OCI-LY7 (cell line): ENCODE measurements around the gene TCF12.

ENCODE experiments used
- CTCF ChIP-seq: fragments of 200-600 bp; sonication (generic); conservative IDR thresholded peaks from 2 replicates; pipeline ENCODE4 v1.5.1; 2014; ENCODE audit warnings: mild to moderate bottlenecking, antibody characterized with exemption, low read length, moderate library complexity, mixed read lengths
- EZH2phosphoT487 ChIP-seq: fragments of 200-600 bp; sonication (generic); IDR thresholded peaks from 2 replicates; pipeline ENCODE4 v1.6.1; 2018; ENCODE audit warnings: low read depth, borderline replicate concordance, mild to moderate bottlenecking, mixed run types, antibody characterized with exemption, low read length, moderate library complexity, mixed read lengths

DNA sequence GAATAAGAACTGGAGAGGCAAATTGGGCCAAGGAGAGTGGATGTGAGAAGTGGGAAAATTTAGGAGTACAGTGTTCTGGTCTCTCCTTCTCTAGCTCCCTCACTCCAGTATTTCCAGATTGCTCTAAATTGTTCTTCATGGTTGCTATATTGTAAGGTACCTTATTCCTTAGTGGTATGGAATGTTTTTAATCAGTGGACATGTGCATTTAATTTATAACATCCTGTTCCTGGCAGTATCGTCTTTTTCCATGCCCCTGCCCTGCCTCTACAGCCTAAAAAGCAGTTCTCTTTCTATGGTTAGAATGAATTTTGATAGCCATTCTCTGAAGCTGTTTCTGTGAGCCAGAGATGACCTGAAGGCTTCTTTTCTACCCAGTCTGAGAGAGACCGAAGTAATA lies 180.5 kb downstream of the TCF12 start:
- no peak for TF ChIP-seq CTCF
- TF ChIP-seq EZH2phosphoT487, result no peak
